Fibroblast of villous mesenchyme (primary cell): Measurements from ENCODE around the gene NFATC2. TPM values are rescaled to one million over a fixed set of nuclear protein-coding genes. Genes with fewer than 3 reads are reported as not detected.

ENCODE experiments used
- DNase-seq: peaks from one replicate; pipeline ENCODE4 v3.0.0-alpha.2; 2010; ENCODE audit warnings: low read depth
- H3K4me3 ChIP-seq: 2 replicates; pipeline ENCODE4 v1.5.1; 2011; ENCODE audit warnings: low read depth, mild to moderate bottlenecking, low read length
- CTCF ChIP-seq: IDR thresholded peaks from 2 replicates; pipeline ENCODE4 v1.5.1; 2012; ENCODE audit warnings: low read depth, mild to moderate bottlenecking, low read length; ENCODE audit not compliant: insufficient read depth
- total RNA-seq: library from RNA; depleted of rRNA; stranded (reverse); fragments of >200 nt; gene quantifications from 2 replicates; pipeline ENCODE4 v1.2.3, GENCODE V29; 2012

The NFATC2 gene
- total RNA-seq, 1 donor, result under 0.01 TPM

- TF ChIP-seq CTCF, result no peak
- DNase-seq, result no peak
- no peak overlapping the region for H3K4me3 ChIP-seq
These were observed 92.9 kb downstream of the NFATC2 start for GRCh38 chr20:51449498-51450220.

GRCh38 chr20:51447765-51448148 lies 94.8 kb downstream of the NFATC2 start:
- no peak for TF ChIP-seq CTCF
- DNase-seq, result no peak
- no peak overlapping the region for H3K4me3 ChIP-seq

GRCh38 chr20:51447097-51447764 lies 95.3 kb downstream of the NFATC2 start:
- no peak overlapping the region for H3K4me3 ChIP-seq
- peak; percentile 90 for DNase-seq
- no peak for TF ChIP-seq CTCF

GRCh38 chr20:51446656-51447055 lies 95.9 kb downstream of the NFATC2 start:
- peak; percentile 80 for DNase-seq
- H3K4me3 ChIP-seq, result no peak overlapping the region
- TF ChIP-seq CTCF, result no peak

GRCh38 chr20:51446230-51446629 lies 96.3 kb downstream of the NFATC2 start:
- no peak for TF ChIP-seq CTCF
- no peak overlapping the region for H3K4me3 ChIP-seq
- no peak for DNase-seq

GRCh38 chr20:51445591-51445990 lies 96.9 kb downstream of the NFATC2 start:
- no peak overlapping the region for H3K4me3 ChIP-seq
- DNase-seq, result no peak
- TF ChIP-seq CTCF, result no peak

GRCh38 chr20:51444922-51445438 lies 97.5 kb downstream of the NFATC2 start:
- no peak for DNase-seq
- TF ChIP-seq CTCF, result no peak
- H3K4me3 ChIP-seq, result no peak overlapping the region
